PFSK-1 (cell line): ENCODE measurements around the gene ST6GALNAC3.

Experiments
- FOXP2 ChIP-seq: optimal IDR thresholded peaks from 2 replicates; pipeline ENCODE3; 2011; ENCODE audit warnings: borderline replicate concordance, control low read depth, inconsistent platforms; ENCODE audit not compliant: insufficient read depth; ENCODE audit errors: extremely low read length, extremely low read depth
- POLR2AphosphoS5 ChIP-seq: IDR thresholded peaks from 2 replicates; pipeline ENCODE4 v1.6.1; 2012; ENCODE audit warnings: low read depth, mild to moderate bottlenecking, control low read depth, low read length, moderate library complexity
- REST ChIP-seq, 2 experiments: IDR thresholded peaks; 2 replicates each; pipeline versions ENCODE4 v1.6.1 to v1.8.0; 2011 to 2012; ENCODE audit warnings: low read depth in 2 of 2, low read length in 2 of 2, control low read depth in 1 of 2, inconsistent platforms in 1 of 2, mild to moderate bottlenecking in 1 of 2, moderate library complexity in 1 of 2; ENCODE audit not compliant: insufficient read depth in 1 of 2
- SIN3A ChIP-seq: IDR thresholded peaks from 2 replicates; pipeline ENCODE4 v1.6.1; 2012; ENCODE audit warnings: mild to moderate bottlenecking, low read length, moderate library complexity, borderline replicate concordance; ENCODE audit not compliant: insufficient read depth
- TAF1 ChIP-seq: IDR thresholded peaks from 2 replicates; pipeline ENCODE4 v1.6.1; 2012; ENCODE audit warnings: low read length, control low read depth, borderline replicate concordance; ENCODE audit not compliant: insufficient read depth

ST6GALNAC3 gene

GRCh38 chr1:76289692-76290091 is 215.1 kb downstream of the ST6GALNAC3 start:
- TF ChIP-seq POLR2AphosphoS5 (no peak), TAF1 (no peak), FOXP2 (no peak), SIN3A (no peak), REST (IDR thresholded peaks at IDR 0.05; ENCODE audit: insufficient read depth in 1 of 2, low read depth in 2 of 2, low read length in 2 of 2) (no peak)

GRCh38 chr1:76290271-76290670 is 215.7 kb downstream of the ST6GALNAC3 start:
- TF ChIP-seq POLR2AphosphoS5 (no peak), TAF1 (no peak)

- TF ChIP-seq POLR2AphosphoS5, result no peak
- TF ChIP-seq TAF1, result no peak
- TF ChIP-seq SIN3A, result no peak
Measured at GRCh38 chr1:76291191-76291590, 216.6 kb downstream of the ST6GALNAC3 start.

- TF ChIP-seq TAF1 (no peak), SIN3A (no peak), REST (IDR thresholded peaks at IDR 0.05; ENCODE audit: insufficient read depth in 1 of 2, low read depth in 2 of 2, low read length in 2 of 2) (no peak), FOXP2 (no peak), POLR2AphosphoS5 (no peak)
Measured at GRCh38 chr1:76291737-76292136, 217.2 kb downstream of the ST6GALNAC3 start.

- TF ChIP-seq FOXP2 (no peak), REST (IDR thresholded peaks at IDR 0.05; ENCODE audit: insufficient read depth in 1 of 2, low read depth in 2 of 2, low read length in 2 of 2) (no peak), SIN3A (no peak), TAF1 (no peak), POLR2AphosphoS5 (no peak)
Measured at GRCh38 chr1:76292418-76293184, 218.1 kb downstream of the ST6GALNAC3 start.

- TF ChIP-seq TAF1, result no peak
- TF ChIP-seq POLR2AphosphoS5, result no peak
- TF ChIP-seq REST (IDR thresholded peaks at IDR 0.05; ENCODE audit: insufficient read depth in 1 of 2, low read depth in 2 of 2, low read length in 2 of 2), result no peak
- no peak for TF ChIP-seq SIN3A
Measured at GRCh38 chr1:76293831-76294230, 219.3 kb downstream of the ST6GALNAC3 start.
